GM23338 (cell line): Measurements from ENCODE around the gene OR11H6. TPM values are rescaled to one million over a fixed set of nuclear protein-coding genes. Genes with fewer than 3 reads are reported as not detected.

Experiments
- ATAC-seq: fragments of 200-7000 bp; cut with Tn5 transposase; 3 replicates; pipeline ENCODE4 v1.9.1; 2020
- DNase-seq: peaks from one replicate; pipeline ENCODE4 v3.0.0-alpha.2; 2015; ENCODE audit warnings: low spot score
- H2AFZ ChIP-seq: fragments of 200-600 bp; sonication (generic); 2 replicates; pipeline ENCODE4 v1.8.0; 2016; ENCODE audit warnings: antibody characterized with exemption, mild to moderate bottlenecking, moderate library complexity
- H3F3A ChIP-seq: fragments of 200-600 bp; sonication (generic); replicated peaks from 2 replicates; pipeline ENCODE4 v1.8.0; 2017; ENCODE audit warnings: antibody characterized with exemption, mixed run types, low read depth
- H3K27ac ChIP-seq: fragments of 200-600 bp; sonication (generic); 2 replicates; pipeline ENCODE4 v1.6.1; 2016; ENCODE audit warnings: low read depth
- H3K27me3 ChIP-seq: fragments of 200-600 bp; sonication (generic); 2 replicates; pipeline ENCODE4 v1.8.0; 2016; ENCODE audit warnings: mild to moderate bottlenecking, mixed run types, moderate library complexity; ENCODE audit not compliant: insufficient read depth
- H3K36me3 ChIP-seq: fragments of 200-600 bp; sonication (generic); 2 replicates; pipeline ENCODE4 v1.8.0; 2016; ENCODE audit warnings: mild to moderate bottlenecking; ENCODE audit not compliant: insufficient read depth
- H3K4me1 ChIP-seq: fragments of 200-600 bp; sonication (generic); 2 replicates; pipeline ENCODE4 v1.8.0; 2016; ENCODE audit warnings: mild to moderate bottlenecking, moderate library complexity; ENCODE audit not compliant: insufficient read depth
- H3K4me2 ChIP-seq: fragments of 200-600 bp; sonication (generic); 2 replicates; pipeline ENCODE4 v1.7.1; 2017; ENCODE audit warnings: mixed run types
- H3K4me3 ChIP-seq: fragments of 200-600 bp; sonication (generic); 2 replicates; pipeline ENCODE4 v1.6.1; 2016; ENCODE audit warnings: mixed run types
- H3K79me2 ChIP-seq: fragments of 200-600 bp; sonication (generic); replicated peaks from 2 replicates; pipeline ENCODE4 v1.8.0; 2017; ENCODE audit warnings: mild to moderate bottlenecking; ENCODE audit not compliant: insufficient read depth
- H3K9me2 ChIP-seq: fragments of 200-600 bp; sonication (generic); 2 replicates; pipeline ENCODE4 v1.8.0; 2017; ENCODE audit not compliant: insufficient read depth
- H4K20me1 ChIP-seq: fragments of 200-600 bp; sonication (generic); replicated peaks from 2 replicates; pipeline ENCODE4 v1.8.0; 2017; ENCODE audit warnings: mild to moderate bottlenecking; ENCODE audit not compliant: insufficient read depth
- H3K27ac Mint-ChIP-seq: 2 replicates; pipeline ENCODE4 v1.8.0; 2020; ENCODE audit warnings: inconsistent platforms, mild to moderate bottlenecking, moderate library complexity, mixed read lengths
- H3K27me3 Mint-ChIP-seq: 3 replicates; pipeline ENCODE4 v1.8.0; 2022; ENCODE audit warnings: low read depth, mild to moderate bottlenecking, moderate library complexity, mixed read lengths, inconsistent platforms; ENCODE audit not compliant: insufficient read depth, poor library complexity
- H3K36me3 Mint-ChIP-seq: 3 replicates; pipeline ENCODE4 v1.8.0; 2021; ENCODE audit warnings: low read depth, mild to moderate bottlenecking, inconsistent platforms, moderate library complexity, mixed read lengths
- H3K4me1 Mint-ChIP-seq: 3 replicates; pipeline ENCODE4 v1.8.0; 2020; ENCODE audit warnings: mild to moderate bottlenecking, inconsistent platforms, mixed read lengths
- H3K4me3 Mint-ChIP-seq: 3 replicates; pipeline ENCODE4 v1.8.0; 2021; ENCODE audit warnings: moderate library complexity, mild to moderate bottlenecking, inconsistent platforms, mixed read lengths
- H3K9me3 Mint-ChIP-seq: 3 replicates; pipeline ENCODE4 v1.8.0; 2020; ENCODE audit warnings: moderate library complexity, mild to moderate bottlenecking, inconsistent platforms, mixed read lengths
- CREB1 ChIP-seq: fragments of 250-450 bp; sonication (Bioruptor Pico); IDR thresholded peaks from 2 replicates; pipeline ENCODE4 v1.5.0; 2020; ENCODE audit warnings: low read depth, mild to moderate bottlenecking, moderate library complexity
- EZH2phosphoT487 ChIP-seq: fragments of 200-600 bp; sonication (generic); IDR thresholded peaks from one replicate; pipeline ENCODE4 v1.8.1; 2018; ENCODE audit warnings: antibody characterized with exemption; ENCODE audit not compliant: unreplicated experiment
- JUNB ChIP-seq: IDR thresholded peaks from one replicate; pipeline ENCODE4 v1.6.1; 2016; ENCODE audit warnings: antibody characterized with exemption; ENCODE audit not compliant: unreplicated experiment
- NANOG ChIP-seq: IDR thresholded peaks from 2 replicates; pipeline ENCODE4 v1.6.1; 2016; ENCODE audit warnings: antibody characterized with exemption, borderline replicate concordance
- POLR2AphosphoS5 ChIP-seq: IDR thresholded peaks from 2 replicates; pipeline ENCODE4 v1.6.1; 2016; ENCODE audit warnings: antibody characterized with exemption, low read depth
- STAT1 ChIP-seq: IDR thresholded peaks from one replicate; pipeline ENCODE4 v1.6.1; 2016; ENCODE audit warnings: antibody characterized with exemption; ENCODE audit not compliant: unreplicated experiment
- ZNF331 ChIP-seq: fragments of 250-450 bp; sonication (Bioruptor Pico); IDR thresholded peaks from 2 replicates; pipeline ENCODE4 v1.5.0; 2020; ENCODE audit warnings: low read depth, mild to moderate bottlenecking, moderate library complexity
- ZNF462 ChIP-seq: fragments of 250-450 bp; sonication (Bioruptor Pico); IDR thresholded peaks from 2 replicates; pipeline ENCODE4 v1.5.0; 2020; ENCODE audit warnings: mild to moderate bottlenecking, moderate library complexity
- polyA plus RNA-seq: library from polyadenylated mRNA; unstranded; fragments of >200 nt; fragmentation: Nextera tagmentation; extraction: Ambion mirVana; gene quantifications from 2 replicates; pipeline ENCODE4 v1.2.1, GENCODE V29; 2016
- total RNA-seq: library from RNA; depleted of rRNA; stranded (reverse); fragments of >200 nt; shearing (Covaris generic); gene quantifications from 2 replicates; pipeline ENCODE4 v1.2.3, GENCODE V29; 2014
- TF ChIP-seq, protein P1 (sequence below): IDR thresholded peaks from 2 replicates; pipeline ENCODE4 v1.6.1; 2016; ENCODE audit warnings: antibody characterized with exemption
- TF ChIP-seq, protein P2 (sequence below): IDR thresholded peaks from one replicate; pipeline ENCODE4 v1.6.1; 2018; ENCODE audit warnings: antibody characterized with exemption; ENCODE audit not compliant: unreplicated experiment

The OR11H6 gene
- total and polyA plus RNA-seq, 2 experiments from 2014 or later: not detected

- Mint-ChIP-seq H3K27ac (no peak overlapping the region), H3K27me3 (peaks cover 2% of the 10 kb centered on the region), H3K4me1 (no peaks in the 10 kb centered on the region), H3K4me3 (no peak overlapping the region), H3K36me3 (peaks cover 31% of the 10 kb centered on the region), H3K9me3 (peaks cover 99% of the 10 kb centered on the region)
- DNase-seq (no peak), ATAC-seq (no peak)
- Histone ChIP-seq H3K4me2 (no peak overlapping the region), H3F3A (no peaks in the 10 kb centered on the region), H3K79me2 (no peaks in the 10 kb centered on the region), H3K9me2 (no peaks in the 10 kb centered on the region), H3K4me3 (no peak overlapping the region), H3K27me3 (no peaks in the 10 kb centered on the region), H2AFZ (no peak overlapping the region), H3K4me1 (no peaks in the 10 kb centered on the region), H3K36me3 (0 out of 2 replicates have a peak, but pooled peaks cover 14% of the 10 kb centered on the region), H4K20me1 (no peaks in the 10 kb centered on the region), H3K27ac (no peak overlapping the region)
- TF ChIP-seq NANOG: no peak
- no peak for TF ChIP-seq ZNF462 (CRISPR knock-in tag)
- TF ChIP-seq, protein P1, sequence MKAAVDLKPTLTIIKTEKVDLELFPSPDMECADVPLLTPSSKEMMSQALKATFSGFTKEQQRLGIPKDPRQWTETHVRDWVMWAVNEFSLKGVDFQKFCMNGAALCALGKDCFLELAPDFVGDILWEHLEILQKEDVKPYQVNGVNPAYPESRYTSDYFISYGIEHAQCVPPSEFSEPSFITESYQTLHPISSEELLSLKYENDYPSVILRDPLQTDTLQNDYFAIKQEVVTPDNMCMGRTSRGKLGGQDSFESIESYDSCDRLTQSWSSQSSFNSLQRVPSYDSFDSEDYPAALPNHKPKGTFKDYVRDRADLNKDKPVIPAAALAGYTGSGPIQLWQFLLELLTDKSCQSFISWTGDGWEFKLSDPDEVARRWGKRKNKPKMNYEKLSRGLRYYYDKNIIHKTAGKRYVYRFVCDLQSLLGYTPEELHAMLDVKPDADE: no peak
- no peak for TF ChIP-seq EZH2phosphoT487
- TF ChIP-seq CREB1 (CRISPR knock-in tag): no peak
- TF ChIP-seq, protein P2, sequence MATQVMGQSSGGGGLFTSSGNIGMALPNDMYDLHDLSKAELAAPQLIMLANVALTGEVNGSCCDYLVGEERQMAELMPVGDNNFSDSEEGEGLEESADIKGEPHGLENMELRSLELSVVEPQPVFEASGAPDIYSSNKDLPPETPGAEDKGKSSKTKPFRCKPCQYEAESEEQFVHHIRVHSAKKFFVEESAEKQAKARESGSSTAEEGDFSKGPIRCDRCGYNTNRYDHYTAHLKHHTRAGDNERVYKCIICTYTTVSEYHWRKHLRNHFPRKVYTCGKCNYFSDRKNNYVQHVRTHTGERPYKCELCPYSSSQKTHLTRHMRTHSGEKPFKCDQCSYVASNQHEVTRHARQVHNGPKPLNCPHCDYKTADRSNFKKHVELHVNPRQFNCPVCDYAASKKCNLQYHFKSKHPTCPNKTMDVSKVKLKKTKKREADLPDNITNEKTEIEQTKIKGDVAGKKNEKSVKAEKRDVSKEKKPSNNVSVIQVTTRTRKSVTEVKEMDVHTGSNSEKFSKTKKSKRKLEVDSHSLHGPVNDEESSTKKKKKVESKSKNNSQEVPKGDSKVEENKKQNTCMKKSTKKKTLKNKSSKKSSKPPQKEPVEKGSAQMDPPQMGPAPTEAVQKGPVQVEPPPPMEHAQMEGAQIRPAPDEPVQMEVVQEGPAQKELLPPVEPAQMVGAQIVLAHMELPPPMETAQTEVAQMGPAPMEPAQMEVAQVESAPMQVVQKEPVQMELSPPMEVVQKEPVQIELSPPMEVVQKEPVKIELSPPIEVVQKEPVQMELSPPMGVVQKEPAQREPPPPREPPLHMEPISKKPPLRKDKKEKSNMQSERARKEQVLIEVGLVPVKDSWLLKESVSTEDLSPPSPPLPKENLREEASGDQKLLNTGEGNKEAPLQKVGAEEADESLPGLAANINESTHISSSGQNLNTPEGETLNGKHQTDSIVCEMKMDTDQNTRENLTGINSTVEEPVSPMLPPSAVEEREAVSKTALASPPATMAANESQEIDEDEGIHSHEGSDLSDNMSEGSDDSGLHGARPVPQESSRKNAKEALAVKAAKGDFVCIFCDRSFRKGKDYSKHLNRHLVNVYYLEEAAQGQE: no peak
- no peak for TF ChIP-seq ZNF331 (CRISPR knock-in tag)
- no peak for TF ChIP-seq POLR2AphosphoS5
- no peak for TF ChIP-seq JUNB
- no peak for TF ChIP-seq STAT1
Observed at GRCh38 chr14:20191396-20191795, 32.1 kb upstream of the OR11H6 start.
